ENCODE results near the gene PEAK1.
"Not testable (repeated sequence)": the region's sequence is repeated elsewhere in the genome, so short reads cannot be mapped to it uniquely, and the experiment has no call there.

The PEAK1 gene

DNA sequence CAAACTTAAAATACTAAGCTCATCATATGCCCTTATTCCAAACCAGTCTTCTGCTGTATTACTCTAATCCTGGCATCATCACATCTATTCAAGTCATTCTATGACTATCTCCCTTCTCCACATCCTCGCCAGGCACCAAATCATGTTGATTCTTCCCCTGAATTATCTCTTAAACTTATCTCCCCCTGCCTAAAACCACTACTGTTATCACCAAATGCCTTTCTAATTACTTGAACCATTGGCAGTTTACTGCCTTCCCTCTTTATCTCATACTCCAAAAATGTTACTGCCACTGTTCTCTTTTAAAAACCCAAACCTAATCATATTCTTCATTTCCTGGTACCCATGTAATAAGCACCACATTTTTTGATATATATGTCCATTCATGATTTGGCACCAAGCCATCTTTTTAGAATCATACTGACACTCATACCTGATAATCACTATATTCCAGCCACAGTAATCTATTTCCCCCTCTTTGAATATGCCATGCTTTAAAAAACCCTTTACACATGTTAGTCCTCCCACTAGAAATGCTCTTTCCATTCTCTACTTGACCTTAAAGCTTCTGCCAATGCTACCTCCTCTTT is 126.8 kb downstream of the PEAK1 start:
- DNase-seq: no peak

DNA sequence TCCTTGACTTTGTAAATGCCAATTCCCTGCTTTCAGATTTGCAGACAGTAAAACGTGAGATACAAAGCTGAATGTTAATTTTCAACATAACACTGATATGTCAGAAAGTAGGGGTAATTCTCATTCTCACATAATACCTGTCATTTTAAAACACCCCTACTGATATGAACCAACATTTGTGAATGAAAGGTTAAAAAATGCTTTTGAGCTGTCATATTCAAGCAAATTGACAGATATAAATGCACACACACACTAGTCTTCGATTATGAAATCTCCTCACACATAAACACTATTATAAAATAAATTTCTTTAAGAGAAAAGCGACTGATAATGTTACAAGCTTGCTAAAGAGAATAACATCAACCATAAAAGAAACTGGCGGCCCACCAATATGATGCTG is 128.8 kb downstream of the PEAK1 start:
- DNase-seq: no peak

DNA sequence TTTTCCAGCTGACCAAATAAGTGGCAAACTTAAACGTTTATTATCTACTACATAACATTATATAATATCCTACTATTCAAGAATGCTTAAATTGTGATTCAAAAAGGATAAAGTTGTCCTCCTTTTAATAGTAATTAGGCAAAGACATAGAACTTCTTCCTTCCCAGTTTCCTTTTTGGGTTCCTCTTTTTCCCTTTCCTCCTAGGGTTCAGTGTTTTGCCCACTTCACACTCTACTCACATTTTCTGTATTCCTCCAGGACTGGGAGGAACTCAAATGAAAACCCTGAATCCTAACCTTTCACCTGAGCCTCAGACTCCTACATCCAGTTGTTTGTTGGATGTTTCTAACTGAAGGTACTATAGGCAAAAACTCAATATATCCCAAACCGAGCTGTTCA is 132.5 kb downstream of the PEAK1 start:
- DNase-seq: no peak

DNA sequence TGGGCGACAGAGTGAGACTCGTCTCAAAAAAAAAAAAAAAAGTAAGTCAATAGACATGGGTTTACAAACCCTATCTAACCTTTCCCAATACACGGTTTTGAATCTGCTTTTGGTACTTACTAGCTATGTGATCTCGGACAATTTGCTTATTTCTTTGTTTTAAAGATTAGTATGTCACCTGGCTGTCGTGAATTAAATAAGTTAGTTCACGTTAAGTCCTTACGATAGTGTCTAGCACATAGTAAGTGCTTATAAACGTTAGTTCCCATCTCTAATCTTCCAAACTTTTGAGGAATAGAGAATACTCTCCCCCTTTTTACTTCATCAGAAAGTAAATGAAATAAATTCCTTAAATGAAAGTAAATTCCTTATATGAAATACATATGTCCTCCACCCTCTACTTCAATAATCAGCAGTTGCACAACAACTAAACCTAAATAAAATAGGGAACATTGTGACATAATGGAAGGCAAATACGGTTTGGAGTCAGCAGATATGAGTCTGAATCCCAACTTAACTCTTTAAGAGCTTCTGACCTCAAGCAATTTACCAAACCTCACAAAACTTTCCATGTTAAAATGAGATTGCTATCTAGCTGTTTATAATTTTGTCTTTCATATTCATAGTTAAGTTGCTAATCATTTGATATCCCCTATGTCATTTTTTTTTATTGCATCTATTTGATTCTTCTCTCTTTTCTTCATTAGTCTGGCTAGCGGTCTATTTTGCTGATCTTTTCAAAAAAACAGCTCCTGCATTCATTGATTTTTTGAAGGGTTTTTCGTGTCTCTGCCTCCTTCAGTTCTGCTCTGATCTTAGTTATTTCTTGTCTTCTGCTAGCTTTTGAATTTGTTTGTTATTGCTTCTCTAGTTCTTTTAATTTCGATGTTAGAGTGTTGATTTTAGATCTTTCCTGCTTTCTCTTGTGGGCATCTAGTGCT is 134.6 kb downstream of the PEAK1 start:
- no peak for DNase-seq

DNA sequence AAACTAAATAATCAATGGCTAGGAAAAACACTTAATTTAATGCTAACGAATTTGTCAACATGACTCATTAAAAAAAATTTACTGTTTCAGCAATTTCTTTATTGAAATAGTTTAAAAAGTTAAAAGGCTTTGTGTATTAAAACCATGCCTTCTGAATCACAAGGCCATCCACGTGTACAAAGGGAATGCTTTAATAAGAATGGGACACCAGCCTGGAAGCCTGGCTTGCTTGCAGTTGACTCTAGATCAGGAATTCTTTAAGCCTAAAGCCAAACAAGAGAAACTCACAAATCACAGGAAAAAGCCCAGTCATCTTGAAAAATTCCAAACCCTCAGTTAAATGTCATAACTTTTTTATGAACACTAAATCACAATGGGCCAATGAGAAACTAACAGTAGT is 137.6 kb downstream of the PEAK1 start:
- DNase-seq: no peak

DNA sequence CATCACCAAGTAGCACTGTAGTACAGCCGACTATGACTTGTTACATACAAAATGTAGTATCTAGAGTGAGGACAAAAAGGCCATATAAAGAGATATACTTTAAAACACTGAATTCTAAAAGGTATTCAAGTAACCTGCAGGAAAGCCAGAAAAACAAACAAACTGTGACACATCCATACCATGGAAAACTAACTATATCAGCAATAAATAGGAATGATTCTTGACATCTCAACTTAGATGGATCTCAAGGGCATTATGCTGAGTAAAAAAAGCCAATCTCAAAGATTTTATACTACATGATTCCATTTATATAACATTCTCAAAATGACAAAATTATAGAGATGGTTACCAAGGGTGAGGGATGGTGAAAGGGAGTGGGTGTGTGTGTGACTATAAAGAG is 143.0 kb downstream of the PEAK1 start:
- DNase-seq: no peak

DNA sequence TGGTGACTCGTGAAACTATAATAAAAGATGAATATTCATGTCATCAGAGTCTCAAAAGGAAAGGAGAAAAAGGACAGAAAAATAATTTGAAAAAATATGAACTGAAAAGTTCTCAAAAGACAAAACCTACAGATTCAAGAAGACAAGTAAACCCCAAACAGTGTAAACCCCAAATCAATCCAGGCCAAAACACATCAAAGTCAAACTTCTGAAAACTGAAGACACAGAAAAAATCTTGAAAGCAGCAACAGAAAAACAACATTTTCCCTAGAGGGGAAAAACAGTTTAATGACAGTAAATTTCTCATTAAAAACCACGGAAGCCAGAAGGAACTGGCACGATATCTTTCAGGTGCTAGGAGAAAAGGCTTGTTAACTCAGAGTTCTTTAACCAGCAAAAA is 143.8 kb downstream of the PEAK1 start:
- DNase-seq: no peak

DNA sequence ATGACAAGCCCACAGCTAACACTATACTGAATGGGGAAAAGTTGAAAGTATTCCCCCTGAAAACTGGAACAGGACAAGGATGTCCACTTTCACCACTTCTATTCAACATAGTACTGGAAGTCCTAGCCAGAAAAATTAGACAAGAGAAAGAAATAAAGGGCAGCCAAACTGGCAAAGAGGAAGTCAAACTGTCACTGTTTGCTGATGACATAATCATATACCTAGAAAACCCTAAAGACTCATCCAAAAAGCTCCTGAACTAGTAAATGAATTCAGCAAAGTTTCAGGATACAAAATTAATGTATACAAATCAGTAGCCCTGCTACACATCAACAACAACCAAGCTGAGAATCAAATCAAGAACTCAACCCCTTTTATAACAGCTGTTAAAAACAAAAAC is 146.8 kb downstream of the PEAK1 start:
- DNase-seq: not testable (repeated sequence)

DNA sequence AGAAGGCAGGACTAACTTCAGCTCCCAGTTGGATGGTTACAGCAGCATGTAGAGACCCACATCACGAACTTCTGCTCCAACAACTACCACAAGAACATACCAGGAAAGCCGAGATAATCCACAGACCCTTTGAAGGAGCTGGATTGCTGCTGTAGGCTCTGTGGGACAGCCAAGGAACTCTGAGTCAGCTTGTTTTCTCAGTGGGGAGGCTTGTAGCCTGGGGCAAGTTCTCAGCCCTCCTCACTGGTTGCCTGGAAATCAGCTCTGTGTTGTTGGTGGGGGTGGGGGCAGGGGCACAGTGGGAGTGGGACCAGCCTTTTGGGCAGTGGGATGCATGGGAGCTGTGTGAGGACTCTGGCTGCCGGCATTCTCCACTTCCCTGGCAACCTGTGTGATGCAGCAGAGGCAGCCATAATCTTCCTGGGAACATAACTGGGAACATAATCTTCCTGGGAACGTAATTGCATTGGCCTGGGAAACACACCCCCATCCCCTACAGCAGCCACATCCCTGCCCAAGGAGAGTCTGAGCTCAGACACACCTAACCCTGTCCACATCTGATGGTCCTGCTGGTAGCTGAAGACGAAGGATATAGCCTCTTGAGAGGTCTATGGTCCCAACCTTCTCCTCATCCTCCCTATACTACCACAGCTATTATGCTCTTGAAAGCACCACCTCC is 153.1 kb downstream of the PEAK1 start:
- DNase-seq: no peak

DNA sequence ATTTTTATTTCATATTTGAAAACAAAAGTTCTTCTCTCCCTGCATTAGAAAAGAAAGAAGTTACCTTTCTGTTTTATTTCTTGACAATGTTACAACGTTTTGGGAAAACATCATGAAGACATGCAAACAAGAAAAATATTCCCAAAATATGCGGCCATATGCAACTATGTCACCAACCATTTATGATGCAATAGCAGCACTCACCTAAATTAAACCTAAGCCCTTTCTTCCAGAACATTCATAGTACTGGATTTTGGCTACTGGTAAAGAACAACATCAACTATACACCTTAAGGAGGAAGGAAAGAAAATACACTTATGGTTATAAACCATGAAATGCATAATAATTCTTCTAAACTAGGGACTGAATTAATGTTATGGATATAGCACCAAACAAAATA is 164.5 kb downstream of the PEAK1 start:
- no peak for DNase-seq

DNA sequence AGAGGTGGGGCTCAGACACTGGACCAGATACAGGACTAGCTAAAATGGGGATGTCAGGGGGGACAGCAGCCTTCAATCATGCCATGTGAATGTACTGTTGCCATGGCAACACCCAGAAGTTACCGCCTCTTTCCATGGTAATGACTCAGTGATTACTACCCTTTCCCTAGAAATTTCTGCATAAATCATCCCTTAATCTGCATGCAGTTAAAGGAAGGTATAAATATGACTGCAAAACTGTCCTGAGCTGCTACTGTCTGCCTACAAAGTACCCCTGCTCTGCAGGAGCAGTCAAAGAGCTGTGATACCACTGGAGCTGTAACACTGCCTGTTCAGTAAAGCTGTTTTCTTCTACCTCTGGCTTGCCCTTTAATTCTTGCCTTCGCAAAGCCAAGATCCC is 168.2 kb downstream of the PEAK1 start:
- DNase-seq: no peak

DNA sequence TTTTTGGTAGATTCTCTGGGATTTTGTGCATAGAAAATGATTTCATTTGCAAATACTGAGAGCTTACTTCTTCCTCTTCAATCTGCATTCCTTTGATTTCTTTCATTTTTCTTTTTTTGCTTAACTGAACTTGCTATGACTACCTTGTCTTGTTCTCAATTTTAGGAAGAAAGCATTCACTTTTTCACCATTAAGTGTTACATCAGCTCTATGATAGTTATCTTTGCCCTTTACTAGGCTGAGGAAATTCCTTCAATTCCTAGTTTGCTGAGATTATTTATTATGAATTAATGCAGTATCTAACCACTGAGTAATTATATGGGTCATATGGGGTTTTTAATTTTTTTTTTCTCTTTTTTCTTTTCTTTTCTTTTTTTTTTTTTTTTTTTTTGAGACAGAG is 172.8 kb downstream of the PEAK1 start:
- no peak for DNase-seq

DNA sequence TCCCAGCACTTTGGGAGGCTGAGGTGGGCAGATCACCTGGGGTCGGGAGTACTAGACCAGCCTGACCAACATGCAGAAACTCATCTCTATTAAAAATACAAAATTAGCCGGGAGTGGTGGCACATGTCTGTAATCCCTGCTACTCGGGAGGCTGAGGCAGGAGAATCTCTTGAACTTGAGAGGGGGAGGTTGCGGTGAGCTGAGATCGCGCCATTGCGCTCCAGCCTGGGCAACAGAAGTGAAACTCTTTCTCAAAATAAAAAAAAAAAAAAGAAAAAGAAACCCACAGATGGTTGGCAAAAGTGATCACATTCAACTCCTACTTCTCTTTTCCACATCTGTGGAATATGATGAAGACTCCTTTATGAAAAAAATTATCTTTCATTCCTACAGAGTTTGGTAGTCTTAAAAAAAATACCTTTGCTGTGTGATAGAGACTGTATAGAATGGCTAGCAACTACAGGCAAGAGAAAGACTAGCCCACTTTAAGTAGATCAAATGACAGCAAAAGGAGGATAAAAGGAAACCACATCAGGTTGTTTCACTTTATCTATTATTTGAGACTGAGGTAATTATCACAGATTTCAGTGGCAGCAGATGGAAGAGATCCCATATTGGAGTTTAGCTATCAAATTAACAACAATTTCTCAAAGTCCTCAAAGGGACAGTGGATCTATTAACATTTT is 176.0 kb downstream of the PEAK1 start:
- DNase-seq: no peak

DNA sequence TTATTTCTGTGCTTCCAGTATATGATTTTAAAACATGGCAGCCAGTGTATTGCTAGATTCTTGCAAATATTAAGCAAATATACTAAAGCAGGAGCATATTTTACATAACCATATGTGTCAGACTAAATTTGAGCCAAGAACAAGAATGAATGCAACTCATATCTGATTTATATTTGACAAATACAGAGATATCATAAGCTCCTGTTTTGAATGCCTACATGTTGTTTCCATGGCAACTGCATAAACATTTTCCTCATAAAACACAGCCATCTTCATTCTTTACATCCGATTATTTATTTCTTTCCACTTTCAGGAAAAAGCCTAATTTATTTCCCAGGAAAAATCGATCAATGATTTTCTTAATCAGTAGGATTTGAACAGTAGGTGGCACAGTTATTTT is 176.8 kb downstream of the PEAK1 start:
- no peak for DNase-seq

DNA sequence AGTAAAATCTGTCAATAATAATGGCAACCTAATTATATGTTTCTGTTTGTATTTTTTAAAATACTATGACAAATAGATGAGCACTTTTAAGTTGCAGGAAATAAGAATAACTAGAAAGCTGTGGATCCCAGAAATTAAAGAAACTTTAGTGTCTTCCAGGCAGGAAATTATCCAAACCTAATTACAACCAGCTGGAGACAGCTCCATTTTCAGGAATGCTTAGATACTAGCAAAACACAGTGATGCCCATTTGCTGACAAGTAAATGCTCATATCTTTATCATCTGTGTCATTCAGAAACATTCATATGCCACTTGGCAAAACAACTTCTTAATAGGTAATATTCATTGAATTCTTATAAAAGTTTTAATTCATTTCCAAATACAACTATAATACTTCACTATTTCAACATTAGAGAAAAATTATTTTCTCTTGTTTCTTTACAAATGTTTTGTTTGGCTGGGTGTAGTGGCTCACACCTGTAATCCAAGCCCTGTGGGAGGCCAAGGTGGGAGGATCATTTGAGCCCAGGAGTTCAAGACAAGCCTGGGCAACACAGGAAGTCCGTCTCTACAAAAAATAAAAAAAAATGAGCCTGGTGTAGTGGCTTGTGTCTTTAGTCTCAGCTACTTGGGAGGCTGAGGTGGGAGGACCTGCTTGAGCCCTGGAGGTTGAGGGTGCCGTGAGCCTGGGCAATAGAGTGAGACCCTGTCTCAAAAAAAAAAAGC is 179.9 kb downstream of the PEAK1 start:
- DNase-seq: no peak

DNA sequence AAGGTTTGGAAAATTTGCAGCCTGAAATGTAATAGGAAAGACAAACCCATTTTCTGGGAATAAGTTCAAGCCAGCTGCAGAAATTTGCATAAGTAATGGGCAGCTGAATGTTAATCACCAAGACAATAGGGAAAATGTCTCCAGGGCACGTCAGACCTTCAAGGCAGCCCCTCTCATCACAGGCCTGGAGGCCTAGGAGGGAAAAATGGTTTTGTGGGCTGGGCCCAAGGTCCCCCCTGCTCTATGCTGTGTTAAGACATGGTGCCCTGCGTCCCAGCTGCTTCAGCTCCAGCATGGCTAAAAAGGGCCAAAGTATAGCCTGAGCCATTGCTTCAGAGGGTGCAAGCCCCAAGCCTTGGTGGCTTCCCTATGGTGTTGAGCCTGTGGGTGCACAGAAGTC is 184.3 kb downstream of the PEAK1 start:
- DNase-seq: no peak

DNA sequence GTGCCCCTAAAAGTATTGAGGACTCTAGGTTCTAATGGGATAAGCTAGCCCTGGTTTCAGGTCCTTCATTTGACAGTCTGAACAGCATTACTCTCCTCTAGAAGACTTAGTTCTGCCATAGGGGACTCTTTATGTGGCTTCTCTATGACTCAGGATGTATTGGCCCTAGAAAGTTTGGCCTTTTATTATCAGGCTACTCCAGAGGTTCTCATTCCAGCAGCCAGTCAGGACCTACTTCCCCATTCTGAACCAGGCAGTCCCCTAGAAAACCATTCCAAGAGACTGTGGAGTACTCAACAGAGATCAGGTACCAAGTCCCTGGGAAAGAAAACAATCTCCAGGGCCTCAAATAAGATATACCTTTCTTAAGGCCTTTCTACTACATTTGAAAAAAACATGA is 191.1 kb downstream of the PEAK1 start:
- no peak for DNase-seq

DNA sequence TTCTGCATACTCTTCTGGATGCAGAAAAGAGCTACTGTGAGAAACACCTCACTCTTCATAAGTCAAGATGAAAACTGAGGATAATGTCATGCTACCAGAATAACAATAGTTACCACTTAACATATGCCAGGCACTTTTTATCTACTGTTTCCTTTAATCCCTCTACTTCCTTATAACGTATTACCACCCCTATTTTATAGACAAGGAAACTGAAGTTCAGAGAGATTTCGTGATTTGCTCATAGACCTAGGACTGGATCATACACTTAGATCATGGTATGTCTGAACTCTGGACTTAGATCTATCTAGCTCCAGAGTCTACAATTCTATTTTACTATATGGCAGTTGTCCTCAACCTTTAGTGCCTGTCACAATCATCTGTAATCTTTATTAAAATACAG is 193.3 kb downstream of the PEAK1 start:
- DNase-seq: no peak

DNA sequence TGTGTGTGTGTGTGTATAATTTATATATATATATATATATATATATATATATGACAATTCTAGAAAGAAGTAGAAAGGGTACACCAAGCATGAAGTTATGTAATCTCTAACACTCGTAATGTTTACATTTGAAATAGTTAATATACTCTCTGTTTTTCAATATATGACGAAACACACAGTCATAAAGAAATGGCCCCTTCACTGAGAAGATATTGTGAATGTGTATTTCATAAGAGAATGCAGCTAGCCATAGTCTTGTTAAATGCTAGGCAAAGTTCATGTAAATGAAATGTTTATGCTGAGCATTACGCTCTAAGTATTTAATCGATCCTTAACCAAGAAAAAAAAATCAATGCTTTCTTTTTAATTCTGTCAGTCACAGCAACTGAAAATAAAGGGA is 194.3 kb downstream of the PEAK1 start:
- DNase-seq: no peak

DNA sequence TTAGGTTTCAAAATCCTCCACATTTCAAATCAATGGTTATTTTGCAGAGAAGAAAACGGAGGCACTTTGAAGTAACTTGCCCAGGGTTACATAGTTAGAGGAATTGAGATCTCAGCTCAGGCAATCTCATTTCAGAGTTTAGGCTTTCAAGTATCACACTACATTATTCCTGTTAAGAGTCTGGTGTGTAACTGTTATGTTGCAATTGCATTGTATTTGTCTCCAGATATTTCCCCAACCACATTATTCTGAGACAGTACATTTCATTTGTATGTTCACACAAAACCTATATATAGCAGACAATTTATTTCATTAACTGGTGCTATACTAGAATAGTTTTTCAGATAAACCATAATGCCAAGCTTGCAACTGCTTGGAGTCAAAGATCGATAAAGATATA is 194.8 kb downstream of the PEAK1 start:
- DNase-seq: no peak

DNA sequence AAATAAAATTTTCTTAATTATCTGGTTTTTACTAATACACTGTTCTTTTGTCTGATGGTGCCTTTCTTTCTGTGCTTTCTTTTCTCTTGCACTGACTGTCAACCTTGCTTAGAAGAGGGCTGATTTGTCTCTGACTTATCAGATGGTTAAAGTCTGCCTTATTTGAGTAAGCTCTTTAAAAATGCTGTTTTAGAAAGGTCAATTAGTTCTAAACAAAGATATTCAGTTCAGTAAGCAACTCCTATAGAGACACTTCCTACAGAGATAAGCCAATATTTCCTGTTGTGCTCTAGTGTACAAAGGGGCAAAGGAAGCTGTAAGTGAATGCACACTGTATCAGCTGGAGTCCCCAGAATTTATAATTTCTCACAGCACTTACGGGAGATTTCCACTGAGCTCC is 195.6 kb downstream of the PEAK1 start:
- no peak for DNase-seq

DNA sequence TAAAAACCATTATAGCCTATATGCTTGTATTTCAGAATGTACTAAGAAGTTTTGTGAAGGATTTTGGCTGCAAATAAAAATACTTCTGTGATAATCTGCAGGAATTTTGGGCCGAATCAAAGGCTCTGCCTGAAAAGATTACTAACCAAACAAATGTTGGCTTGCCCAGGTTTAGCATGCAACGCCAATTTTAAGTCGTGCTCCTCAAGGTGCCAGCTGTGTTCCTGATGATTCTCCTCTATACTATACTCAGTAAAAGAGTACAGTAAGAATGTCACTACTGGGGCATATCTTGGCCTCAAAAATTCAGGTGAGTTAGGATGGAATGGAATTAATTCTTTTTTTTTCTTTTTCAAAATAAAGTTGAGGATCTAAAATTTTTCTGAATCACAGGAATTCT is 198.2 kb downstream of the PEAK1 start:
- DNase-seq: no peak

DNA sequence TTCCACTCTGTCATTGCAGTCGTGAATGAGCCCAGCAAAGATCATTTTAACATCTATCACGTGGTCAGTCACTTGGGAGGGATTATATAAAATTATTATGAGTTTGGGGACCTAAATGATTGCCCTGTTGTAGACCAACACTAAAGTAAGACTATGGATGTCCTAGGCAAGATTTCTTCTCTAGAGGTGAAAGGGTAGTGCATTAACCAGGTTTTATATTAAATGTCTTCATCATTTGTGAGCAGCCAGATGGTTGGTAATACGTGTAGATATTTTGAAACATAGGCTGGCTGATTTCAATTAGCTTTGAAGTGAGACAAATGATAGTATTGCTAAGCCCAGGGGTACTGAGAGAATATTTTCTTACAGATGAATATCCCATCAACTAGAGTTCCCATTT is 198.7 kb downstream of the PEAK1 start:
- DNase-seq: no peak
